Ramos (cell line): ENCODE measurements around the gene PI4K2A.

Experiments
- in situ Hi-C: fragments of 300-500 bp; cut with MboI; formaldehyde crosslinking; loops from one replicate; pipeline ENCODE4 v1.14.3; 2022; ENCODE audit warnings: low sequenced_read_pairs; ENCODE audit not compliant: unreplicated experiment

PI4K2A gene

GRCh38 chr10:97701438-97702069 lies 61.1 kb downstream of the PI4K2A start:
- in situ Hi-C loops = no loop called here

GRCh38 chr10:97703398-97704067 lies 63.1 kb downstream of the PI4K2A start:
- in situ Hi-C loops = no loop called here

GRCh38 chr10:97704341-97704740 lies 63.9 kb downstream of the PI4K2A start:
- in situ Hi-C loops = no loop called here

GRCh38 chr10:97705006-97705670 lies 64.7 kb downstream of the PI4K2A start:
- in situ Hi-C loops = no loop called here

DNA sequence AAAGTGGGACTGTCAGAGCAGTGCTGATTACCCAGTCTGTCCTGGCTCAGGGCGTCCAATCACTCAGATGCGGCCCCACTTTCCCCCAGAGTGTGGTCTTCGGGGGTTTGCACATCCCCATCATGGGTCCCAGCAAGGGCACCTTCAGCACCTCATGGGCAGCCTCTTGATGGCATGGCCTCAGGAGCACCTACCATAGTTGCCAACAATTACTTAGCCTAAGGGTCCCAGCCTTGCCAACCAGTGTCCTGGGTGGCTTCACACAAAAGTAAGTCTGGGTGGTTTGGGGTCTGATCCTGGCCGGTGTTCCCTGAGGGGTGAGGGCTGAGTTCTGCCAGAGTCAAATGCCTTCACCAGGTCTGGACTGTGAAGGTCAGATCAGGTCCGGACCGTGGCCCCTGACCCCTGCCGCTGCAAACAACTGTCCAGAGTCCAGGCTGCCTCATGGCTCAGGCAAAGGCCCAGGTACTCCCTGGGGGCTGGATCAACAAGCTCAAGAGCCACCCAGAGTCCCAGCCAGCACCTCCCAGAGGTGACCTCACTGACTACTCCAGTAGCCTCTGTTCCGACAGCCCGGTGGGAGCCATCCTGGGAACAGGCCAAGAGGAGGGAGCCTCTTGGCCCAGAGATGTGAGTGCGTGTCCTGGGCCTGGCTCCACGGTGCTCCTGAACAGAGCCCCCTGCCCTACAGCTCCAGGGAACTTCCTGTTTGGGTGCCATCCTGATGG lies 66.8 kb downstream of the PI4K2A start:
- in situ Hi-C loops = no loop called here

DNA sequence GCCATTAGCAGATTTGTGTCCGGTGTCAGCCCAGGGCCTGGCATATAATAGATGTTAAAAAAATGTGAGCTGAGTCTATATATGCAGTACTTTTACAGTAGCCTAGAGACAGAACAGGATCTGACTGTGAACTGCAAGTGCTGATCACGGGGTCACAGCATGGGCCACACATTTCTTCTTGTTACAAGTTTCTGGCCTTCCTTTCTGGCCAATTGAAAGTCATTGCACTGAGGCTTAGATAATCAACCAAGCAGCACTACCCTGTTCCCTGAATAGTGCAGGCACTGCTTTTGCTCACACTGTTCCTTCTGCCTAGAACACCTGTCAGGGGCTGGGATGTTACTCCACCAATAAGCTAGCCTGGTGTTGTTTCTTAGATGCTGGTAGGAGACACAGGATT lies 67.7 kb downstream of the PI4K2A start:
- in situ Hi-C loops = no loop called here

DNA sequence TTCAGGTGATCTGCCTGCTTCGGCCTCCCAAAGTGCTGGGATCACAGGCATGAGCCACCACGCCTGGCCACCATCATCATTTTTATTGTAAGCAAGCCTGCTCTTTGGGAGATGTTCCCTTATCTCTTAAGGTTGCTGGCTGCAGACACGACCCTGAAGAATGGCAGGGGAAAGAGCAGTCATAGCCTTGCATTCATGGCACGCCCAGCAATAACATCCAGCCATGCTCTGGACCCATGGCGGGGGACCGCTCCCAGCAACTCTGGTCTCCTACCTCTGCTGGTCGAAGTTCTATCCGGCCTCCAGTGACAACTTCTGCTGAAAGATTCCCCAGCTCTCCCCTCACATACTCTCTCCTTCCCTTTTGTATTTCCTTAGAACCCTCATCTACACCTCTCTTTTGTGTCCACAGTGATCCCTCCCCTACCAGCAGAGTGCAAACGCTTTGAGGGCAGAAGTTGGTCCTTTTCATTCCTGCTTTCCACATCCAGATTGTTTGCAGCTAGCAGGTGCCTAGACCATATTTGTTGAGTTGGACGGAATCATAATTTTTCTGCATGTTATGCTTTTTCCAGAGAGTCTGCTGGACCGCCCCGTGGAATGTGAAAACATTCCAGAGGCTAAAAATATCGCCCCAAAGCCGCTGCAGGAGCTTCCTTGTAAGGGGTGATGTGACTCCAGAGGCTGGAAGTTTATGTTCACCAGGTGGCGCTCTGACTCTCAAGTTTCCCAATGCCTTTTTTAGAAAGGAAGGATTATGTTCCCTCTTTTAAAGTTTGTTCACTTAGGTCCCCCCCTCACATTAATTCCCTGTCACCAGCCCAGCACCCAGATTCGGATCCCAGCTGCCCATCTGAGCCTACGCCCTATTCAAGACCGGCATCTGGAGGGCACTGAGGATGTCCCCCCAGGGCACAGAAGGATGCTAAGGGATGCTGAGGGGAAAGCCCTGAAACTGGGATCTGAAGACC lies 68.8 kb downstream of the PI4K2A start:
- in situ Hi-C loops = no loop called here

- in situ Hi-C loops = no loop called here
These were observed 71.4 kb downstream of the PI4K2A start for GRCh38 chr10:97711640-97712572.

DNA sequence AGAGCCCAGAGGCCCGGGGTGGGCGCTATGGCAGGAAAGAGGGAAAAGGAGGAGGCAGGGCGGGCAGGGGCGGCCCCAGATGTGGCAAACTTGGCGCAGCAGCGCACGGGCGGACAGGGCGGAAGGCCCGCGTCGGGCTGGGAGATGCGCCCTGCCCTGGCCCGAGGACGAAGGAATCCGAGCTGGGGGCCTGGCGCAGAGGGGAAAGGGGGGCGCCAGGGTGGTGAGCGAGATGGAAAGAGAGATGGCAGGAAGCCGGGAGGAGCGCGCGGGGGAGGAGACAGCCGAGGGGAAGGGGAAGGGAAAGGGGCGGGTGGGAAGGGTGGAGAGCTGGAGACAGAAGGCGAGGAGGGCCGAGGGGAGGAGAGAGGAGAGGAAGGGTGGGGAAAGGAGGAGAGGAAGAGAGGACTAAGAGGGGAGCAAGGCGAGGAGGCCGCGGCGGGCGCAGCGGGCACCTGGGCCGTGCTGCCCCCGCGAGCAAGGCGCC lies 72.9 kb downstream of the PI4K2A start, which contains the start of gene MARVELD1:
Gene MARVELD1 (plus strand): TSS at position 392 of the 487 bp plus-strand sequence. CDS start 147 bp downstream, outside the sequence.
- in situ Hi-C loops = no loop called here

- in situ Hi-C loops = no loop called here
These were observed 73.4 kb downstream of the PI4K2A start for GRCh38 chr10:97713826-97714400.

- in situ Hi-C loops = no loop called here
These were observed 74.2 kb downstream of the PI4K2A start for GRCh38 chr10:97714401-97715258.

GRCh38 chr10:97715259-97715874 lies 74.9 kb downstream of the PI4K2A start:
- in situ Hi-C loops = no loop called here

GRCh38 chr10:97717627-97718026 lies 77.2 kb downstream of the PI4K2A start:
- in situ Hi-C loops = no loop called here

- in situ Hi-C loops = no loop called here
These were observed 77.7 kb downstream of the PI4K2A start for GRCh38 chr10:97718178-97718577.

GRCh38 chr10:97718659-97719142 lies 78.2 kb downstream of the PI4K2A start:
- in situ Hi-C loops = no loop called here

DNA sequence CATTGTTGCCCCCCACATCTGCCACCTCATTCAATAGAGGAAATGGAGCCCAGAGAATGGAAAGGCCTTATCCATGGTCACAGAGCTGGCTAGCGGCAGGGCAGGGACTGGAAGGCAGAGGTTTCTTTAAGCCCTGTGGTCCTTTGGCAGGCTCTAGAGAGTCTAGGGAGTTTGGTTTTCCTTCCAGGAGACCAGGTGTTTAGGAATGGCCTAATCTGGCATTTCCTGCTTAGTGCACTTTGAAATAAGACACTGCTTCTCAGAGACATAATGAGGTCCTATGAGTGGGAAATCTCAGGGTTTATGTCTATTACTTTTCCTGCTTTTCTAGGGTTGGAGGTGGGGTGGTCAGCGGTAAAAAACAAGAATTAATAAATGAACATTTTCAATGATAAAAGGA lies 79.1 kb downstream of the PI4K2A start:
- in situ Hi-C loops = no loop called here
